Panc1 (cell line): ENCODE results near the gene HS6ST3. TPM values are rescaled to one million over a fixed set of nuclear protein-coding genes. Genes with fewer than 3 reads are reported as not detected.

ENCODE experiments used
- ATAC-seq: fragments of 200-7000 bp; cut with Tn5 transposase; 2 replicates; pipeline ENCODE4 v1.9.1; 2020; ENCODE audit warnings: mild to moderate bottlenecking, moderate library complexity
- BruUV-seq: library from RNA; stranded (reverse); fragments of 400-500 nt; replicated peaks from 2 replicates; lab custom pipeline; 2021; lab: Mats Ljungman, UMichigan
- CTCF ChIA-PET: fragments of 300-600 bp; sonication (Branson Sonifier 250); formaldehyde crosslinking; loops from one replicate; lab custom pipeline; 2022; ENCODE audit warnings: antibody characterized with exemption; lab: Charles Lee
- POLR2A ChIA-PET: fragments of 300-600 bp; sonication (Branson Sonifier 250); formaldehyde crosslinking; loops from one replicate; lab custom pipeline; 2022; ENCODE audit warnings: antibody characterized with exemption; lab: Charles Lee
- DNase-seq: peaks from one replicate; pipeline ENCODE4 v3.0.0-alpha.2; 2010; ENCODE audit warnings: low read depth, low spot score
- H3K27ac ChIP-seq: 2 replicates; pipeline ENCODE4 v1.5.1; 2011; ENCODE audit warnings: mild to moderate bottlenecking, low read length, inconsistent platforms
- H3K27me3 ChIP-seq: fragments of 200-500 bp; sonication (Bioruptor generic); 2 replicates; pipeline ENCODE4 v1.6.0; 2014; ENCODE audit warnings: low read length, inconsistent platforms; ENCODE audit not compliant: control insufficient read depth, insufficient read depth
- H3K36me3 ChIP-seq: fragments of 200-500 bp; sonication (Bioruptor generic); 2 replicates; pipeline ENCODE4 v1.5.1; 2014; ENCODE audit warnings: inconsistent platforms, mild to moderate bottlenecking, low read length, moderate library complexity; ENCODE audit not compliant: control insufficient read depth, insufficient read depth
- H3K4me1 ChIP-seq: 2 replicates; pipeline ENCODE4 v1.5.1; 2011; ENCODE audit warnings: inconsistent platforms, mild to moderate bottlenecking, low read length, moderate library complexity; ENCODE audit not compliant: control insufficient read depth, insufficient read depth
- H3K4me3 ChIP-seq, 2 experiments: 2 replicates each; pipeline ENCODE4 v1.5.1; 2011 to 2012; ENCODE audit warnings: low read depth in 2 of 2, low read length in 2 of 2, mild to moderate bottlenecking in 2 of 2, inconsistent platforms in 1 of 2, moderate library complexity in 1 of 2
- H3K9me3 ChIP-seq: fragments of 200-500 bp; sonication (Bioruptor generic); 2 replicates; pipeline ENCODE4 v1.5.1; 2014; ENCODE audit warnings: low read depth, mild to moderate bottlenecking, inconsistent platforms, low read length, moderate library complexity; ENCODE audit not compliant: control insufficient read depth, insufficient read depth
- POLR2AphosphoS5 ChIP-seq: IDR thresholded peaks from 2 replicates; pipeline ENCODE4 v1.6.1; 2012; ENCODE audit warnings: mild to moderate bottlenecking, low read depth, low read length, moderate library complexity
- REST ChIP-seq, 2 experiments: IDR thresholded peaks; 2 replicates each; pipeline ENCODE4 v1.6.1; 2011 to 2012; ENCODE audit warnings: low read depth in 2 of 2, control low read depth in 1 of 2, low read length in 1 of 2, mild to moderate bottlenecking in 1 of 2, moderate library complexity in 1 of 2; ENCODE audit not compliant: insufficient read depth in 1 of 2
- SIN3A ChIP-seq: IDR thresholded peaks from 2 replicates; pipeline ENCODE4 v1.6.1; 2012; ENCODE audit warnings: low read depth, mild to moderate bottlenecking, low read length, moderate library complexity, borderline replicate concordance; ENCODE audit not compliant: insufficient read depth
- TCF7L2 ChIP-seq: IDR thresholded peaks from 2 replicates; pipeline ENCODE4 v1.6.1; 2011; ENCODE audit warnings: mild to moderate bottlenecking, low read depth, low read length, inconsistent platforms
- in situ Hi-C: cut with HindIII; loops from 2 replicates; pipeline ENCODE4 v1.10.0; 2016; ENCODE audit warnings: low sequenced_read_pairs, low pct_unique_long_range_greater_than_20kb
- intact Hi-C: fragments of 100-400 bp; cut with micrococcal nuclease; formaldehyde crosslinking; loops from one replicate; pipeline ENCODE4 v1.10.0; 2022; ENCODE audit not compliant: unreplicated experiment
- total RNA-seq: library from RNA; stranded (reverse); gene quantifications from one replicate; pipeline ENCODE4 v1.2.1, GENCODE V29; 2021; ENCODE audit not compliant: unreplicated experiment
- TF ChIP-seq, protein P1 (sequence below): fragments of 450-650 bp; IDR thresholded peaks from 2 replicates; pipeline ENCODE4 v1.5.1; 2017; ENCODE audit warnings: mild to moderate bottlenecking

HS6ST3 gene
- total RNA-seq, 1 experiment from 2014 or later, result 0.13 TPM

GRCh38 chr13:96279904-96280303 is 190.0 kb downstream of the HS6ST3 start:
- H3K36me3 ChIP-seq, result no peaks in the 10 kb centered on the region
- no TSS peak for BruUV-seq
- H3K9me3 ChIP-seq, result no peaks in the 10 kb centered on the region
- no peaks in the 10 kb centered on the region for H3K4me1 ChIP-seq
- DNase-seq, result no peak
- POLR2A ChIA-PET, result no interaction called here
- in situ Hi-C loops (no loop called here), intact Hi-C loops (no loop called here)
- no peak overlapping the region for H3K27ac ChIP-seq
- CTCF ChIA-PET, result no interaction called here
- no peaks in the 10 kb centered on the region for H3K27me3 ChIP-seq
- H3K4me3 ChIP-seq, result no peak overlapping the region
- ATAC-seq, result no peak
- TF ChIP-seq REST (IDR thresholded peaks at IDR 0.05; ENCODE audit: insufficient read depth in 1 of 2, low read depth in 2 of 2, low read length in 1 of 2), result no peak
- no peak for TF ChIP-seq TCF7L2
- TF ChIP-seq, protein P1, sequence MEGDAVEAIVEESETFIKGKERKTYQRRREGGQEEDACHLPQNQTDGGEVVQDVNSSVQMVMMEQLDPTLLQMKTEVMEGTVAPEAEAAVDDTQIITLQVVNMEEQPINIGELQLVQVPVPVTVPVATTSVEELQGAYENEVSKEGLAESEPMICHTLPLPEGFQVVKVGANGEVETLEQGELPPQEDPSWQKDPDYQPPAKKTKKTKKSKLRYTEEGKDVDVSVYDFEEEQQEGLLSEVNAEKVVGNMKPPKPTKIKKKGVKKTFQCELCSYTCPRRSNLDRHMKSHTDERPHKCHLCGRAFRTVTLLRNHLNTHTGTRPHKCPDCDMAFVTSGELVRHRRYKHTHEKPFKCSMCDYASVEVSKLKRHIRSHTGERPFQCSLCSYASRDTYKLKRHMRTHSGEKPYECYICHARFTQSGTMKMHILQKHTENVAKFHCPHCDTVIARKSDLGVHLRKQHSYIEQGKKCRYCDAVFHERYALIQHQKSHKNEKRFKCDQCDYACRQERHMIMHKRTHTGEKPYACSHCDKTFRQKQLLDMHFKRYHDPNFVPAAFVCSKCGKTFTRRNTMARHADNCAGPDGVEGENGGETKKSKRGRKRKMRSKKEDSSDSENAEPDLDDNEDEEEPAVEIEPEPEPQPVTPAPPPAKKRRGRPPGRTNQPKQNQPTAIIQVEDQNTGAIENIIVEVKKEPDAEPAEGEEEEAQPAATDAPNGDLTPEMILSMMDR, result no peak
- no peak for TF ChIP-seq SIN3A
- no peak for TF ChIP-seq POLR2AphosphoS5

DNA sequence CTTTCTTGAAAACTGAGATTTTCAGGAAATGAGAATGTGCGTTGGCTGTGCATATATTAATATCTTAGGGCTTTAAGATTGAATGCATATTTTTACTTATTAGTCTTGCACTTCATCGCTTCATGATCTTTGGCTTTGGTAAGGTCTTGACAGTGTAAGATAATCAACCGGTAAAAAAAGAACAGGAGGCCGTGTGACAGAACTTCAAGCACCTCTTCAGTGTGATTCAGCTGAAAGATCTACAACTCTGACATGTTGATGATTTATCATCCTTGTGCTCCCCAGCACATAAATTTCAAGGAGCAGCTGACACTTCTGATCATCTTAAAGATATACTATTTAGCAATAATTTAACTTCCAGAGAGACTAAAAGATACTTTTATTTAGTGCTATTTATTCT is 195.1 kb downstream of the HS6ST3 start:
- no TSS peak for BruUV-seq
- ChIA-PET POLR2A (no interaction called here), CTCF (no interaction called here)
- Histone ChIP-seq H3K4me1 (no peaks in the 10 kb centered on the region), H3K4me3 (no peak overlapping the region), H3K27me3 (no peaks in the 10 kb centered on the region), H3K9me3 (no peaks in the 10 kb centered on the region), H3K27ac (no peak overlapping the region), H3K36me3 (no peaks in the 10 kb centered on the region)
- DNase-seq (no peak), ATAC-seq (no peak)
- TF ChIP-seq SIN3A (no peak), REST (IDR thresholded peaks at IDR 0.05; ENCODE audit: insufficient read depth in 1 of 2, low read depth in 2 of 2, low read length in 1 of 2) (no peak)
- in situ Hi-C loops, result no loop called here
- intact Hi-C loops, result no loop called here
